Left cardiac atrium (tissue), 4 donors: ENCODE results near the gene PBX1. TPM values are rescaled to one million over a fixed set of nuclear protein-coding genes. Genes with fewer than 3 reads are reported as not detected.
"Not testable (repeated sequence)": the region's sequence is repeated elsewhere in the genome, so short reads cannot be mapped to it uniquely, and the experiment has no call there.

Source experiments
- ATAC-seq, 2 donors: fragments of 200-7000 bp; cut with Tn5 transposase; one replicate each; pipeline ENCODE4 v1.9.1; 2020; ENCODE audit warnings: mild to moderate bottlenecking in 2 of 2, moderate library complexity in 2 of 2
- DNase-seq: peaks from one replicate; pipeline ENCODE4 v3.0.0-alpha.2; 2020
- intact Hi-C, 2 donors: fragments of 100-400 bp; cut with DNase I; formaldehyde crosslinking; loops; one replicate each; pipeline versions ENCODE4 v1.14.1 to v1.15.1; 2022 to 2023
- total RNA-seq, 2 donors: library from RNA; stranded (reverse); fragmentation: NEBNext Ultra II Directional; extraction: Animal tissue kit (Norgen Biotek cat#: 25700); gene quantifications; one replicate each; pipeline ENCODE4 v1.2.1, GENCODE V29; 2021
- donor health status: DM: no; HTN: yes; CAD: no.
- donor health status: DM: no; HTN: yes; CAD: no; lungs with severe emphysema.
- donor health status: DM: yes; HTN: yes; CAD: no.
- donor health status: Dilated cardiomyopathy.

Gene PBX1
- total RNA-seq, 2 donors from 2014 or later = 64.7 to 75.0 TPM

- intact Hi-C loops = no loop called here
- ATAC-seq (no peak), DNase-seq (no peak)
These were observed 27.6 kb downstream of the PBX1 start for GRCh38 chr1:164586591-164586990.

- DNase-seq = no peak
- ATAC-seq = peak in 1 of 2 donors; percentile 8
- intact Hi-C loops = no loop called here
These were observed 28.9 kb downstream of the PBX1 start for GRCh38 chr1:164587617-164588501.

GRCh38 chr1:164588516-164589341 is 29.7 kb downstream of the PBX1 start:
- peak; percentile 79 for DNase-seq

GRCh38 chr1:164589408-164589807 is 30.4 kb downstream of the PBX1 start:
- ATAC-seq (no peak), DNase-seq (no peak)
- intact Hi-C loops = no loop called here

More at GRCh38 chr1:164588516-164589341, 29.7 kb downstream of the PBX1 start:
- ATAC-seq = peak; percentile 76 to 79
- intact Hi-C loops = no loop called here

GRCh38 chr1:164589961-164590507 is 31.1 kb downstream of the PBX1 start:
- intact Hi-C loops = no loop called here
- ATAC-seq (no peak), DNase-seq (no peak)

GRCh38 chr1:164590592-164590991 is 31.6 kb downstream of the PBX1 start:
- ATAC-seq (no peak), DNase-seq (no peak)

GRCh38 chr1:164591858-164592257 is 32.9 kb downstream of the PBX1 start:
- DNase-seq = no peak
- intact Hi-C loops = no loop called here
- ATAC-seq = no peak

More at GRCh38 chr1:164590592-164590991, 31.6 kb downstream of the PBX1 start:
- intact Hi-C loops = no loop called here

- intact Hi-C loops = no loop called here
- ATAC-seq = no peak
These were observed 33.6 kb downstream of the PBX1 start for GRCh38 chr1:164592634-164593033.

GRCh38 chr1:164595212-164595611 is 36.2 kb downstream of the PBX1 start:
- ATAC-seq (no peak), DNase-seq (no peak)
- intact Hi-C loops = no loop called here

More at GRCh38 chr1:164592634-164593033, 33.6 kb downstream of the PBX1 start:
- no peak for DNase-seq

GRCh38 chr1:164596172-164596571 is 37.2 kb downstream of the PBX1 start:
- intact Hi-C loops = no loop called here
- DNase-seq = no peak
- ATAC-seq = no peak

GRCh38 chr1:164598719-164599118 is 39.7 kb downstream of the PBX1 start:
- intact Hi-C loops = no loop called here
- ATAC-seq (no peak), DNase-seq (no peak)

- DNase-seq (no peak), ATAC-seq (no peak)
- intact Hi-C loops = no loop called here
These were observed 40.3 kb downstream of the PBX1 start for GRCh38 chr1:164599272-164599671.

GRCh38 chr1:164601399-164602100 is 42.6 kb downstream of the PBX1 start:
- ATAC-seq (peak; percentile 31 to 34), DNase-seq (no peak)
- intact Hi-C loops = loop anchor here in 1 of 2 donors (5.0 kb wide), 1 partner anchor 39 kb away; no protein-coding TSS in a partner anchor

GRCh38 chr1:164602101-164602422 is 43.1 kb downstream of the PBX1 start:
- ATAC-seq = peak; percentile 13 to 42
- intact Hi-C loops = loop anchor here in 1 of 2 donors (5.0 kb wide), 1 partner anchor 40 kb away; no protein-coding TSS in a partner anchor

GRCh38 chr1:164602480-164603093 is 43.6 kb downstream of the PBX1 start:
- intact Hi-C loops = loop anchor here in 1 of 2 donors (5.0 kb wide), 1 partner anchor 40 kb away; no protein-coding TSS in a partner anchor
- peak; percentile 60 for DNase-seq
- peak; percentile 78 to 79 for ATAC-seq

More at GRCh38 chr1:164602101-164602422, 43.1 kb downstream of the PBX1 start:
- no peak for DNase-seq

- DNase-seq, ATAC-seq: not testable (repeated sequence)
- intact Hi-C loops = loop anchor here in 1 of 2 donors (5.0 kb wide), 1 partner anchor 42 kb away; no protein-coding TSS in a partner anchor
These were observed 44.8 kb downstream of the PBX1 start for GRCh38 chr1:164603805-164604204.

- intact Hi-C loops = loop anchor here in 1 of 2 donors (5.0 kb wide), 1 partner anchor 42 kb away; no protein-coding TSS in a partner anchor
- no peak for DNase-seq
These were observed 45.6 kb downstream of the PBX1 start for GRCh38 chr1:164604541-164604940.

More at GRCh38 chr1:164604541-164604940, 45.6 kb downstream of the PBX1 start:
- no peak for ATAC-seq
